Rectal smooth muscle tissue (tissue), 1 donor: ENCODE data around the gene SDK1.

Experiments
- H3K27ac ChIP-seq: one replicate; pipeline ENCODE4 v1.7.0; 2013; ENCODE audit warnings: low read depth, low read length, inconsistent platforms
- H3K27me3 ChIP-seq: one replicate; pipeline ENCODE4 v1.7.0; 2013; ENCODE audit warnings: low read length; ENCODE audit not compliant: control insufficient read depth, insufficient read depth
- H3K36me3 ChIP-seq: one replicate; pipeline ENCODE4 v1.7.0; 2013; ENCODE audit warnings: low read length; ENCODE audit not compliant: control insufficient read depth, insufficient read depth
- H3K4me1 ChIP-seq: one replicate; pipeline ENCODE4 v1.7.0; 2013; ENCODE audit warnings: low read length; ENCODE audit not compliant: control insufficient read depth, insufficient read depth
- H3K4me3 ChIP-seq: one replicate; pipeline ENCODE4 v1.7.0; 2013; ENCODE audit warnings: low read length
- H3K9ac ChIP-seq: one replicate; pipeline ENCODE4 v1.7.0; 2013; ENCODE audit warnings: low read length

SDK1 gene

GRCh38 chr7:3807824-3808223 is 506.8 kb downstream of the SDK1 start:
- H3K27me3 ChIP-seq: no peaks in the 10 kb centered on the region
- no peaks in the 10 kb centered on the region for H3K4me1 ChIP-seq
- H3K4me3 ChIP-seq: no peak overlapping the region
- H3K9ac ChIP-seq: no peak overlapping the region
- H3K27ac ChIP-seq: no peak overlapping the region
- no peaks in the 10 kb centered on the region for H3K36me3 ChIP-seq

GRCh38 chr7:3821488-3821887 is 520.4 kb downstream of the SDK1 start:
- no peaks in the 10 kb centered on the region for H3K27me3 ChIP-seq
- H3K36me3 ChIP-seq: no peaks in the 10 kb centered on the region
- no peak overlapping the region for H3K4me3 ChIP-seq
- H3K27ac ChIP-seq: no peak overlapping the region
- H3K9ac ChIP-seq: no peak overlapping the region
- H3K4me1 ChIP-seq: no peaks in the 10 kb centered on the region

GRCh38 chr7:3825491-3825890 is 524.4 kb downstream of the SDK1 start:
- H3K9ac ChIP-seq: no peak overlapping the region

GRCh38 chr7:3832199-3832598 is 531.1 kb downstream of the SDK1 start:
- Histone ChIP-seq H3K4me1 (no peaks in the 10 kb centered on the region), H3K9ac (no peak overlapping the region), H3K4me3 (no peak overlapping the region), H3K36me3 (no peaks in the 10 kb centered on the region), H3K27ac (no peak overlapping the region), H3K27me3 (no peaks in the 10 kb centered on the region)

More at GRCh38 chr7:3825491-3825890, 524.4 kb downstream of the SDK1 start:
- H3K4me3 ChIP-seq: no peak overlapping the region
- no peaks in the 10 kb centered on the region for H3K4me1 ChIP-seq
- H3K27me3 ChIP-seq: no peaks in the 10 kb centered on the region
- H3K27ac ChIP-seq: no peak overlapping the region
- no peaks in the 10 kb centered on the region for H3K36me3 ChIP-seq

GRCh38 chr7:3835109-3835508 is 534.1 kb downstream of the SDK1 start:
- Histone ChIP-seq H3K36me3 (no peaks in the 10 kb centered on the region), H3K9ac (no peak overlapping the region), H3K27me3 (no peaks in the 10 kb centered on the region), H3K4me1 (no peaks in the 10 kb centered on the region), H3K27ac (no peak overlapping the region), H3K4me3 (no peak overlapping the region)

- Histone ChIP-seq H3K9ac (no peak overlapping the region), H3K27ac (no peak overlapping the region)
Measured at GRCh38 chr7:3836855-3837254, 535.8 kb downstream of the SDK1 start.

GRCh38 chr7:3844540-3845151 is 543.6 kb downstream of the SDK1 start:
- H3K4me1 ChIP-seq: no peaks in the 10 kb centered on the region
- no peak overlapping the region for H3K4me3 ChIP-seq
- H3K36me3 ChIP-seq: no peaks in the 10 kb centered on the region
- H3K27me3 ChIP-seq: no peaks in the 10 kb centered on the region
- H3K9ac ChIP-seq: no peak overlapping the region
- no peak overlapping the region for H3K27ac ChIP-seq

More at GRCh38 chr7:3836855-3837254, 535.8 kb downstream of the SDK1 start:
- Histone ChIP-seq H3K4me1 (no peaks in the 10 kb centered on the region), H3K36me3 (no peaks in the 10 kb centered on the region), H3K27me3 (no peaks in the 10 kb centered on the region), H3K4me3 (no peak overlapping the region)

GRCh38 chr7:3846738-3847137 is 545.7 kb downstream of the SDK1 start:
- Histone ChIP-seq H3K27ac (no peak overlapping the region), H3K9ac (no peak overlapping the region), H3K27me3 (no peaks in the 10 kb centered on the region), H3K36me3 (no peaks in the 10 kb centered on the region), H3K4me3 (no peak overlapping the region), H3K4me1 (no peaks in the 10 kb centered on the region)

GRCh38 chr7:3847336-3847735 is 546.3 kb downstream of the SDK1 start:
- Histone ChIP-seq H3K27ac (no peak overlapping the region), H3K4me1 (no peaks in the 10 kb centered on the region), H3K36me3 (no peaks in the 10 kb centered on the region), H3K9ac (no peak overlapping the region), H3K4me3 (no peak overlapping the region), H3K27me3 (no peaks in the 10 kb centered on the region)

GRCh38 chr7:3859431-3859830 is 558.4 kb downstream of the SDK1 start:
- Histone ChIP-seq H3K9ac (no peak overlapping the region), H3K4me1 (no peaks in the 10 kb centered on the region)

GRCh38 chr7:3860932-3861331 is 559.9 kb downstream of the SDK1 start:
- Histone ChIP-seq H3K4me1 (no peaks in the 10 kb centered on the region), H3K27ac (no peak overlapping the region), H3K36me3 (no peaks in the 10 kb centered on the region), H3K9ac (no peak overlapping the region), H3K4me3 (no peak overlapping the region), H3K27me3 (no peaks in the 10 kb centered on the region)

More at GRCh38 chr7:3859431-3859830, 558.4 kb downstream of the SDK1 start:
- Histone ChIP-seq H3K4me3 (no peak overlapping the region), H3K27me3 (no peaks in the 10 kb centered on the region), H3K27ac (no peak overlapping the region), H3K36me3 (no peaks in the 10 kb centered on the region)

- H3K27ac ChIP-seq: no peak overlapping the region
Measured at GRCh38 chr7:3861386-3861785, 560.3 kb downstream of the SDK1 start.

GRCh38 chr7:3861941-3862340 is 560.9 kb downstream of the SDK1 start:
- H3K4me1 ChIP-seq: no peaks in the 10 kb centered on the region

More at GRCh38 chr7:3861386-3861785, 560.3 kb downstream of the SDK1 start:
- Histone ChIP-seq H3K4me1 (no peaks in the 10 kb centered on the region), H3K9ac (no peak overlapping the region), H3K36me3 (no peaks in the 10 kb centered on the region), H3K4me3 (no peak overlapping the region), H3K27me3 (no peaks in the 10 kb centered on the region)

More at GRCh38 chr7:3861941-3862340, 560.9 kb downstream of the SDK1 start:
- H3K27me3 ChIP-seq: no peaks in the 10 kb centered on the region
- H3K4me3 ChIP-seq: no peak overlapping the region
- no peak overlapping the region for H3K27ac ChIP-seq
- no peaks in the 10 kb centered on the region for H3K36me3 ChIP-seq
- no peak overlapping the region for H3K9ac ChIP-seq
